ENCODE results near the gene EEF1G.

- TF ChIP-seq EZH2 (IDR thresholded peaks at IDR 0.05) = no peak
- TF ChIP-seq FOXP2 (optimal IDR thresholded peaks at IDR 0.05; ENCODE audit: control extremely low read depth, extremely low read length, insufficient read depth) = no peak
These were observed 38.9 kb upstream of the EEF1G start, which contains the start of the genes EML3 and ROM1 for GRCh38 chr11:62612366-62613290.

Measured in SK-N-MC (cell line).